ENCODE measurements around the gene ADAR.
A peak's percentile ranks its signal among the peaks of the same experiment; 100 is the strongest.

Gene ADAR

DNA sequence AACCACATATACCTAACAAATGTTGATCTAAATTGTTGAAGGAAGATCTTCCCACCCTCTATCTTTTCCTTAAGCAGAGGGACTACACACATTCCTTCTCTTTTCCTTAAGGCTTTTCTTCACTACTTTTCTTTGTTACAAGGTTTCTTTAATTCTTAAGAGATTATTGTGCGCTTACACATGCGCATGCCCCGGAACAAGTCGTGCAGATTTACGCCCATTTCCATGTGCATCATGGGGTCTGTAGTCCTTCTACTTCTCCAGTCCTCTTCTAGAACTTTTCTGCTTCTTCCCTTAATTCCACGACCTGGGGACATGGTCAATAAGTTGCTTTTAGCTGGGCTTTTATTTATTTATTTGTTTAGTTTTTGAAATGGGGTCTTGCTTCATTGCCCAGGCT, 42.1 kb downstream of the ADAR start:
- no peak overlapping the region for H2BK120ac ChIP-seq (ENCODE audit: low read depth, low read length)
- H2BK12ac ChIP-seq (ENCODE audit: low read length in 2 of 2): no peak overlapping the region
- no peaks in the 10 kb centered on the region for H3K79me1 ChIP-seq (replicated peaks; ENCODE audit: low read length, poor library complexity, severe bottlenecking)
- H3K4me1 ChIP-seq (ENCODE audit: control insufficient read depth, insufficient read depth, low read depth, low read length): peaks cover 9% of the 10 kb centered on the region
- H2BK5ac ChIP-seq (ENCODE audit: low read depth, low read length, poor library complexity, severe bottlenecking): no peak overlapping the region
- H3K36me3 ChIP-seq (ENCODE audit: control insufficient read depth in 1 of 2, insufficient read depth in 2 of 2, low read depth in 1 of 2, low read length in 2 of 2): no peaks in the 10 kb centered on the region
- no peak overlapping the region for H3K4me3 ChIP-seq (ENCODE audit: insufficient read depth in 1 of 2, low read depth in 1 of 2, low read length in 2 of 2)
- no peak overlapping the region for H3K9ac ChIP-seq (ENCODE audit: low read length)
- H3K18ac ChIP-seq (ENCODE audit: low read depth in 1 of 2, low read length in 2 of 2): no peak overlapping the region
- no peak overlapping the region for H4K8ac ChIP-seq (ENCODE audit: low read length)
- peaks cover 58 to 59% of the 10 kb centered on the region in 2 experiments for H3K27me3 ChIP-seq (ENCODE audit: control insufficient read depth in 1 of 2, insufficient read depth in 1 of 2, low read length in 2 of 2)
- no peak for DNase-seq
- no peak overlapping the region for H3K23ac ChIP-seq (ENCODE audit: low read length in 2 of 2)
- H2AK5ac ChIP-seq (ENCODE audit: low read length, severe bottlenecking): no peak overlapping the region
- no peak overlapping the region for H3K4me2 ChIP-seq (ENCODE audit: low read length, poor library complexity, severe bottlenecking)
- H3K9me3 ChIP-seq (ENCODE audit: control insufficient read depth, low read length): no peaks in the 10 kb centered on the region
- no peak overlapping the region for H3K4ac ChIP-seq (ENCODE audit: low read depth in 1 of 2, low read length in 2 of 2)
- WGBS: 97% methylated on average over 6 of the region's 6 CpGs
- H4K91ac ChIP-seq (ENCODE audit: low read length): no peak overlapping the region
- no peak overlapping the region for H3K27ac ChIP-seq (ENCODE audit: low read length, poor library complexity, severe bottlenecking)
- no peak overlapping the region for H2BK15ac ChIP-seq (ENCODE audit: low read depth, poor library complexity, severe bottlenecking)
- no peak overlapping the region for H3K14ac ChIP-seq (ENCODE audit: low read length in 2 of 2)
- no peak overlapping the region for H2AFZ ChIP-seq (ENCODE audit: low read depth, low read length)

GRCh38 chr1:154559466-154560044, 48.4 kb downstream of the ADAR start:
- H3K36me3 ChIP-seq (ENCODE audit: control insufficient read depth in 1 of 2, insufficient read depth in 2 of 2, low read depth in 1 of 2, low read length in 2 of 2): peaks cover 12 to 16% of the 10 kb centered on the region in 2 experiments
- H3K4me2 ChIP-seq (ENCODE audit: low read length, poor library complexity, severe bottlenecking): peak overlapping the region; percentile 75
- H2AK5ac ChIP-seq (ENCODE audit: low read length, severe bottlenecking): no peak overlapping the region
- H4K8ac ChIP-seq (ENCODE audit: low read length): peak overlapping the region; percentile 84
- H3K9ac ChIP-seq (ENCODE audit: low read length): peak overlapping the region; percentile 91
- peaks cover 13% of the 10 kb centered on the region for H3K79me1 ChIP-seq (replicated peaks; ENCODE audit: low read length, poor library complexity, severe bottlenecking)
- peak overlapping the region in 1 of 2 experiments; percentile 65 for H3K4ac ChIP-seq (ENCODE audit: low read depth in 1 of 2, low read length in 2 of 2)
- no peak overlapping the region for H4K91ac ChIP-seq (ENCODE audit: low read length)
- no peak overlapping the region for H2BK5ac ChIP-seq (ENCODE audit: low read depth, low read length, poor library complexity, severe bottlenecking)
- H3K23ac ChIP-seq (ENCODE audit: low read length in 2 of 2): no peak overlapping the region
- H3K14ac ChIP-seq (ENCODE audit: low read length in 2 of 2): no peak overlapping the region
- H2BK12ac ChIP-seq (ENCODE audit: low read length in 2 of 2): peak overlapping the region in 1 of 2 experiments; percentile 61
- peaks cover 13% of the 10 kb centered on the region for H3K4me1 ChIP-seq (ENCODE audit: control insufficient read depth, insufficient read depth, low read depth, low read length)
- H2BK15ac ChIP-seq (ENCODE audit: low read depth, poor library complexity, severe bottlenecking): no peak overlapping the region
- peak overlapping the region; percentile 37 for H2BK120ac ChIP-seq (ENCODE audit: low read depth, low read length)
- H3K27me3 ChIP-seq (ENCODE audit: control insufficient read depth in 1 of 2, insufficient read depth in 1 of 2, low read length in 2 of 2): no peaks in the 10 kb centered on the region
- 15% methylated on average over 12 of the region's 13 CpGs for WGBS
- peak overlapping the region; percentile 62 for H2AFZ ChIP-seq (ENCODE audit: low read depth, low read length)
- H3K27ac ChIP-seq (ENCODE audit: low read length, poor library complexity, severe bottlenecking): peak overlapping the region; percentile 89
- no peaks in the 10 kb centered on the region for H3K9me3 ChIP-seq (ENCODE audit: control insufficient read depth, low read length)
- H3K18ac ChIP-seq (ENCODE audit: low read depth in 1 of 2, low read length in 2 of 2): peak overlapping the region; percentile 75 to 77
- DNase-seq: peak; percentile 94
- peak overlapping the region in 1 of 2 experiments; percentile 87 for H3K4me3 ChIP-seq (ENCODE audit: insufficient read depth in 1 of 2, low read depth in 1 of 2, low read length in 2 of 2)

- Histone ChIP-seq H2BK12ac (ENCODE audit: low read length in 2 of 2) (peak overlapping the region in 1 of 2 experiments; percentile 61), H3K27ac (ENCODE audit: low read length, poor library complexity, severe bottlenecking) (peak overlapping the region; percentile 89), H2BK5ac (ENCODE audit: low read depth, low read length, poor library complexity, severe bottlenecking) (no peak overlapping the region), H2BK120ac (ENCODE audit: low read depth, low read length) (peak overlapping the region; percentile 95), H3K36me3 (ENCODE audit: control insufficient read depth in 1 of 2, insufficient read depth in 2 of 2, low read depth in 1 of 2, low read length in 2 of 2) (peaks cover 15 to 22% of the 10 kb centered on the region in 2 experiments), H4K91ac (ENCODE audit: low read length) (peak overlapping the region; percentile 97), H2AFZ (ENCODE audit: low read depth, low read length) (peak overlapping the region; percentile 62), H3K4me2 (ENCODE audit: low read length, poor library complexity, severe bottlenecking) (peak overlapping the region; percentile 75), H3K18ac (ENCODE audit: low read depth in 1 of 2, low read length in 2 of 2) (peak overlapping the region; percentile 76 to 77), H2AK5ac (ENCODE audit: low read length, severe bottlenecking) (no peak overlapping the region), H3K79me1 (replicated peaks; ENCODE audit: low read length, poor library complexity, severe bottlenecking) (peaks cover 15% of the 10 kb centered on the region), H3K23ac (ENCODE audit: low read length in 2 of 2) (no peak overlapping the region), H3K14ac (ENCODE audit: low read length in 2 of 2) (peak overlapping the region in 1 of 2 experiments; percentile 87), H3K9me3 (ENCODE audit: control insufficient read depth, low read length) (no peaks in the 10 kb centered on the region), H3K4me1 (ENCODE audit: control insufficient read depth, insufficient read depth, low read depth, low read length) (peaks cover 13% of the 10 kb centered on the region), H3K9ac (ENCODE audit: low read length) (peak overlapping the region; percentile 91), H4K8ac (ENCODE audit: low read length) (peak overlapping the region; percentile 95), H3K27me3 (ENCODE audit: control insufficient read depth in 1 of 2, insufficient read depth in 1 of 2, low read length in 2 of 2) (no peaks in the 10 kb centered on the region), H3K4ac (ENCODE audit: low read depth in 1 of 2, low read length in 2 of 2) (peak overlapping the region; percentile 65 to 75), H3K4me3 (ENCODE audit: insufficient read depth in 1 of 2, low read depth in 1 of 2, low read length in 2 of 2) (peak overlapping the region; percentile 84 to 87), H2BK15ac (ENCODE audit: low read depth, poor library complexity, severe bottlenecking) (peak overlapping the region; percentile 90)
- DNase-seq: peak; percentile 99
- 3% methylated on average over 52 of the region's 57 CpGs for WGBS
Observed at GRCh38 chr1:154558720-154559465, 49.1 kb downstream of the ADAR start.
